Caco-2 (cell line): ENCODE data around the gene STX8. TPM values are rescaled to one million over a fixed set of nuclear protein-coding genes. Genes with fewer than 3 reads are reported as not detected.

Source experiments
- BruUV-seq: library from RNA; stranded (reverse); fragments of 400-500 nt; replicated peaks from 2 replicates; lab custom pipeline; 2021; lab: Mats Ljungman, UMichigan
- CTCF ChIA-PET: fragments of 300-600 bp; sonication (Branson Sonifier 250); formaldehyde crosslinking; loops from one replicate; lab custom pipeline; 2022; ENCODE audit warnings: antibody characterized with exemption; lab: Charles Lee
- POLR2A ChIA-PET: fragments of 300-600 bp; sonication (Branson Sonifier 250); formaldehyde crosslinking; loops from one replicate; lab custom pipeline; 2022; ENCODE audit warnings: antibody characterized with exemption; lab: Charles Lee
- DNase-seq, 2 experiments: peaks; one replicate each; pipeline versions ENCODE4 v3.0.0 to v3.0.0-alpha.2; 2020 to 2022
- H3K27me3 ChIP-seq: replicated peaks from 2 replicates; pipeline ENCODE4 v1.6.0; 2011; ENCODE audit warnings: low read length; ENCODE audit not compliant: control insufficient read depth, insufficient read depth
- H3K36me3 ChIP-seq: 2 replicates; pipeline ENCODE4 v1.5.1; 2011; ENCODE audit warnings: low read length; ENCODE audit not compliant: control insufficient read depth, insufficient read depth
- H3K4me1 ChIP-seq: fragments of 250-450 bp; sonication (Bioruptor Pico); 2 replicates; pipeline ENCODE4 v1.5.1; 2020; ENCODE audit warnings: mild to moderate bottlenecking
- H3K4me3 ChIP-seq: 2 replicates; pipeline ENCODE4 v1.5.1; 2011; ENCODE audit warnings: low read depth, mild to moderate bottlenecking, control low read depth, low read length
- H3K9me3 ChIP-seq: fragments of 250-450 bp; sonication (Bioruptor Pico); 2 replicates; pipeline ENCODE4 v1.5.1; 2020; ENCODE audit warnings: mild to moderate bottlenecking, moderate library complexity
- H3K27ac Mint-ChIP-seq: one replicate; pipeline ENCODE4 v1.8.0; 2022; ENCODE audit warnings: mixed read lengths; ENCODE audit not compliant: unreplicated experiment
- H3K27me3 Mint-ChIP-seq: one replicate; pipeline ENCODE4 v1.8.0; 2022; ENCODE audit warnings: mixed read lengths; ENCODE audit not compliant: insufficient read depth, unreplicated experiment
- H3K36me3 Mint-ChIP-seq: one replicate; pipeline ENCODE4 v1.8.0; 2022; ENCODE audit warnings: mild to moderate bottlenecking, mixed read lengths; ENCODE audit not compliant: insufficient read depth, unreplicated experiment
- H3K4me1 Mint-ChIP-seq: one replicate; pipeline ENCODE4 v1.8.0; 2022; ENCODE audit warnings: low read depth, mixed read lengths; ENCODE audit not compliant: unreplicated experiment
- H3K4me3 Mint-ChIP-seq: one replicate; pipeline ENCODE4 v1.8.0; 2022; ENCODE audit warnings: mild to moderate bottlenecking, moderate library complexity, mixed read lengths; ENCODE audit not compliant: unreplicated experiment
- H3K9me3 Mint-ChIP-seq: one replicate; pipeline ENCODE4 v1.8.0; 2022; ENCODE audit warnings: mixed read lengths; ENCODE audit not compliant: unreplicated experiment
- intact Hi-C: fragments of 100-400 bp; cut with micrococcal nuclease; formaldehyde crosslinking; loops from one replicate; pipeline ENCODE4 v1.10.0; 2022; ENCODE audit not compliant: unreplicated experiment
- total RNA-seq: library from RNA; stranded (reverse); gene quantifications from 2 replicates; pipeline ENCODE4 v1.2.3, GENCODE V29; 2022
- TF ChIP-seq, protein P1 (sequence below), 2 experiments: fragments of 200-600 bp in 1 of 2; IDR thresholded peaks; 1 replicate in 1 of 2; 2 replicates in 1 of 2; pipeline versions ENCODE4 v1.5.1 to v1.8.0; 2011 to 2022; ENCODE audit warnings: antibody characterized with exemption in 1 of 2, control low read depth in 1 of 2, inconsistent platforms in 1 of 2, low read depth in 1 of 2, low read length in 1 of 2, mild to moderate bottlenecking in 1 of 2, moderate library complexity in 1 of 2; ENCODE audit not compliant: insufficient read depth in 1 of 2, severe bottlenecking in 1 of 2, unreplicated experiment in 1 of 2

STX8 gene
- total RNA-seq, 1 experiment from 2014 or later = 22.6 TPM

DNA sequence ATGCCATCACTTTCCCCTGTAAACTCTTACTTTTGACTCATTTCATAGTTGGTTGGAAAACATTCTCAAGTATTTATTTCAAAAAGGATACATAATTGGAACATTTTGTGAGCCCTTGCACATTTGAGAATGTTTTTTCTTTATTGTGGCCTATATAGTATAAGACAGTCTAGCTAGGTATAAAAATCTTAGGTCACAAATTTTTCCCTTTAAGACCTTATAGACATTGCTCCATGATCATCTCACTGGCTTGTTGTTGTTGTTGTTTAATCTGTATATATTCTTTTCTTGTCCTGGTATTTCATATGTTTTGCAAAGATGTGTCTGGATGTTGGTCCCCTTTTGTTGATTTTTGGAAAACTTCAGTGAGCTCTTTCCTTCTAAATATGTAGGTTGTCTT, 360.2 kb downstream of the STX8 start:
- Mint-ChIP-seq H3K27ac (no peak overlapping the region), H3K36me3 (peaks cover 5% of the 10 kb centered on the region), H3K27me3 (no peaks in the 10 kb centered on the region), H3K4me1 (no peaks in the 10 kb centered on the region), H3K9me3 (no peaks in the 10 kb centered on the region), H3K4me3 (no peak overlapping the region)
- H3K9me3 ChIP-seq = no peaks in the 10 kb centered on the region
- no peak for DNase-seq
- TF ChIP-seq, protein P1, sequence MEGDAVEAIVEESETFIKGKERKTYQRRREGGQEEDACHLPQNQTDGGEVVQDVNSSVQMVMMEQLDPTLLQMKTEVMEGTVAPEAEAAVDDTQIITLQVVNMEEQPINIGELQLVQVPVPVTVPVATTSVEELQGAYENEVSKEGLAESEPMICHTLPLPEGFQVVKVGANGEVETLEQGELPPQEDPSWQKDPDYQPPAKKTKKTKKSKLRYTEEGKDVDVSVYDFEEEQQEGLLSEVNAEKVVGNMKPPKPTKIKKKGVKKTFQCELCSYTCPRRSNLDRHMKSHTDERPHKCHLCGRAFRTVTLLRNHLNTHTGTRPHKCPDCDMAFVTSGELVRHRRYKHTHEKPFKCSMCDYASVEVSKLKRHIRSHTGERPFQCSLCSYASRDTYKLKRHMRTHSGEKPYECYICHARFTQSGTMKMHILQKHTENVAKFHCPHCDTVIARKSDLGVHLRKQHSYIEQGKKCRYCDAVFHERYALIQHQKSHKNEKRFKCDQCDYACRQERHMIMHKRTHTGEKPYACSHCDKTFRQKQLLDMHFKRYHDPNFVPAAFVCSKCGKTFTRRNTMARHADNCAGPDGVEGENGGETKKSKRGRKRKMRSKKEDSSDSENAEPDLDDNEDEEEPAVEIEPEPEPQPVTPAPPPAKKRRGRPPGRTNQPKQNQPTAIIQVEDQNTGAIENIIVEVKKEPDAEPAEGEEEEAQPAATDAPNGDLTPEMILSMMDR (IDR thresholded peaks at IDR 0.05; ENCODE audit: insufficient read depth in 1 of 2, low read depth in 1 of 2, low read length in 1 of 2, severe bottlenecking in 1 of 2, unreplicated experiment in 1 of 2) = no peak
- no peak overlapping the region for H3K4me3 ChIP-seq
- intact Hi-C loops = no loop called here
- H3K27me3 ChIP-seq = no peaks in the 10 kb centered on the region
- POLR2A ChIA-PET = no interaction called here
- no peaks in the 10 kb centered on the region for H3K36me3 ChIP-seq
- no TSS peak for BruUV-seq
- H3K4me1 ChIP-seq = no peaks in the 10 kb centered on the region
- CTCF ChIA-PET = no interaction called here

DNA sequence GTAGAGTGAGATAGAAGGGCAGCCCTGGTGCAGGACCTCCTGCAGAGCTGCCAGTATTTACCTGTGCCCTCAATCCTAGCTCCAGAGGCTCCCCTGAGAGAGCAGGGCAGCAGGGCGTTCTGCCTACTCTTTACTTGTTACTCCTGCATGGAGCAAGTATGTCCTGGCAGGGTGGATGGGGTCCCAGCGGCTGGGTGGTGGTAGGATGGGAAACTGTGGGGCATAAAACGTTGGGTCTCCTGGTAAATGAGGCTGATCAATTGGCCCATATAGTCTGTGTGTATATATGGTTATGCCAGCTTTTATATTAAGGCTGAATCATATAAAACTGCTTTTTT, 362.3 kb downstream of the STX8 start:
- Mint-ChIP-seq H3K27me3 (no peaks in the 10 kb centered on the region), H3K9me3 (no peaks in the 10 kb centered on the region), H3K36me3 (peaks cover 5% of the 10 kb centered on the region), H3K27ac (no peak overlapping the region), H3K4me3 (no peak overlapping the region), H3K4me1 (no peaks in the 10 kb centered on the region)
- Histone ChIP-seq H3K36me3 (no peaks in the 10 kb centered on the region), H3K4me3 (no peak overlapping the region), H3K9me3 (no peaks in the 10 kb centered on the region), H3K4me1 (no peaks in the 10 kb centered on the region), H3K27me3 (no peaks in the 10 kb centered on the region)
- BruUV-seq = no TSS peak
- no peak for DNase-seq
- CTCF ChIA-PET = no interaction called here
- POLR2A ChIA-PET = no interaction called here
- intact Hi-C loops = no loop called here
- TF ChIP-seq, protein P1 (IDR thresholded peaks at IDR 0.05; ENCODE audit: insufficient read depth in 1 of 2, low read depth in 1 of 2, low read length in 1 of 2, severe bottlenecking in 1 of 2, unreplicated experiment in 1 of 2) = no peak

DNA sequence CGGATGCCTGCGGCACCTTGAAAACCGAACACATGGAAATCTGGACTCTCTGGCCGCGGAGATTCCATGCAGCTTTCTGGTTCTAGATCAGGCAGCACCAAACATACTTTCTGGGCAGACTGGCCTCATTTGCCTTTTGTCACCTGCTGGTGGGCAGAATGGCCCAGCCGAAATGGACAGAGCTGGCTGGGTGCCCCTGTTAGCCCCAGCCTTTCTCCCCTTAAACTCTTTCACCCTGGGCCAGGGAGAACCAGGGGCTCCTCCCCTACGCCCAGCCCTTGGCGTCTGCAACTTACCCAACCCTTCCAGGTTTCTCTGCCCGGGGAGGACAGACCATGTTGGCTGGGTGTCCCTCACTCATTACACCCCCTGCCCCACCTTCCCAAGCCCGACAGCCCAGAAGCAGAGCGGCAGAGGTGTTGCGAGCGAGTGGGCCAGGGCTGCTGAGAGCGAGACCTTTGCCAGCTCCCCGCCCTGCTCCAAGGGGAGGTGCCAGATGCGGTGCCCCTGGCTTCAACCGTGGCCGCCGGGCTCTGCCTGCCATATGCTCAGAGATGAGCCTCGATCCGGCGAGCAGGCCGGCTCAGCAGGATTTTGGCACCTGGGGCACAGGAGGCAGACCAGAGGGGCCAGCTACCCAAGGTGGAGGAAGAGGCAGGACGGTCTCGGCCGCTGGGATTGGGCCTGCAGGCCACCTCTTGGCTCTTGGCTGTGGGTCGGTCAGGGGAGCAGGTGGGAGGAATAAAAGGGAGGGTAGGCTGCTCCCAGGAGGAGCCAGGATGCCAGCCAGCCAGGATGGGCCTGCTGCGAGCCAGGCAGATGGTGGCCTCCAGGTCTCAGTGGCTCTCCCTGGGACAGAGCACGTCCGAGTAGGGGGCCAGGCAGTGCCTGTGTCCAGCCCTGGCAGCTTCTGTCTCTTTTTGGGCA, 363.0 kb downstream of the STX8 start:
- H3K27ac Mint-ChIP-seq = no peak overlapping the region
- Histone ChIP-seq H3K4me1 (no peaks in the 10 kb centered on the region), H3K9me3 (no peaks in the 10 kb centered on the region), H3K36me3 (no peaks in the 10 kb centered on the region), H3K4me3 (no peak overlapping the region), H3K27me3 (no peaks in the 10 kb centered on the region)
- ChIA-PET POLR2A (no interaction called here), CTCF (no interaction called here)
- no peaks in the 10 kb centered on the region for H3K27me3 Mint-ChIP-seq
- intact Hi-C loops = no loop called here
- H3K9me3 Mint-ChIP-seq = no peaks in the 10 kb centered on the region
- no peak overlapping the region for H3K4me3 Mint-ChIP-seq
- H3K36me3 Mint-ChIP-seq = peaks cover 5% of the 10 kb centered on the region
- H3K4me1 Mint-ChIP-seq = no peaks in the 10 kb centered on the region
- BruUV-seq = no TSS peak
- TF ChIP-seq, protein P1 (IDR thresholded peaks at IDR 0.05; ENCODE audit: insufficient read depth in 1 of 2, low read depth in 1 of 2, low read length in 1 of 2, severe bottlenecking in 1 of 2, unreplicated experiment in 1 of 2) = no peak
- DNase-seq = no peak
